ENCODE measurements around the gene CCDC88B.

CCDC88B gene

GRCh38 chr11:64339754-64340408 lies at the start of gene CCDC88B:
Gene CCDC88B, plus strand, starts transcription at chr11:64340204. Its CDS starts 63 bp downstream, at chr11:64340267.
- DNase-seq (ENCODE audit: low read depth) = peak; percentile 81

GRCh38 chr11:64290352-64291261 lies 49.4 kb upstream of the CCDC88B start:
- no peak for DNase-seq (ENCODE audit: low read depth)

GRCh38 chr11:64291262-64291751 lies 48.7 kb upstream of the CCDC88B start, which contains the start of gene KCNK4:
Gene KCNK4, plus strand, starts transcription at chr11:64291302. Its CDS starts 1,717 bp downstream, at chr11:64293019.
- no peak for DNase-seq (ENCODE audit: low read depth)

- DNase-seq (ENCODE audit: low read depth) = no peak
Observed at GRCh38 chr11:64291752-64292459, 48.1 kb upstream of the CCDC88B start.

- no peak for DNase-seq (ENCODE audit: low read depth)
Observed at GRCh38 chr11:64292460-64293254, 47.3 kb upstream of the CCDC88B start.

GRCh38 chr11:64294774-64295173 lies 45.2 kb upstream of the CCDC88B start:
- DNase-seq (ENCODE audit: low read depth) = no peak

- DNase-seq (ENCODE audit: low read depth) = no peak
Observed at GRCh38 chr11:64295760-64296159, 44.2 kb upstream of the CCDC88B start.

- DNase-seq (ENCODE audit: low read depth) = no peak
Observed at GRCh38 chr11:64296236-64296635, 43.8 kb upstream of the CCDC88B start.

GRCh38 chr11:64296830-64297698 lies 42.9 kb upstream of the CCDC88B start:
- DNase-seq (ENCODE audit: low read depth) = no peak

GRCh38 chr11:64297699-64298358 lies 42.2 kb upstream of the CCDC88B start:
- no peak for DNase-seq (ENCODE audit: low read depth)

- no peak for DNase-seq (ENCODE audit: low read depth)
Observed at GRCh38 chr11:64298966-64299846, 40.8 kb upstream of the CCDC88B start.

GRCh38 chr11:64299847-64300648 lies 40.0 kb upstream of the CCDC88B start, which contains the start of gene CATSPERZ:
Gene CATSPERZ, plus strand, starts transcription at chr11:64300358. Its CDS starts 53 bp downstream, at chr11:64300411.
- DNase-seq (ENCODE audit: low read depth) = no peak

- DNase-seq (ENCODE audit: low read depth) = no peak
Observed at GRCh38 chr11:64303109-64304031, 36.6 kb upstream of the CCDC88B start.

- no peak for DNase-seq (ENCODE audit: low read depth)
Observed at GRCh38 chr11:64304032-64304315, 36.0 kb upstream of the CCDC88B start.

- DNase-seq (ENCODE audit: low read depth) = peak; percentile 97
Observed at GRCh38 chr11:64304316-64305072, 35.5 kb upstream of the CCDC88B start.

GRCh38 chr11:64305075-64305690 lies 34.8 kb upstream of the CCDC88B start, which contains the start of gene ESRRA:
Gene ESRRA, plus strand, starts transcription at chr11:64305524. Its CDS starts 1,656 bp downstream, at chr11:64307180.
- peak; percentile 100 for DNase-seq (ENCODE audit: low read depth)
